ENCODE results near the gene SLC24A1. TPM values are rescaled to one million over a fixed set of nuclear protein-coding genes. Genes with fewer than 3 reads are reported as not detected.

SLC24A1 gene
- total RNA-seq, 1 donor from 2014 or later, result 7.4 TPM

DNA sequence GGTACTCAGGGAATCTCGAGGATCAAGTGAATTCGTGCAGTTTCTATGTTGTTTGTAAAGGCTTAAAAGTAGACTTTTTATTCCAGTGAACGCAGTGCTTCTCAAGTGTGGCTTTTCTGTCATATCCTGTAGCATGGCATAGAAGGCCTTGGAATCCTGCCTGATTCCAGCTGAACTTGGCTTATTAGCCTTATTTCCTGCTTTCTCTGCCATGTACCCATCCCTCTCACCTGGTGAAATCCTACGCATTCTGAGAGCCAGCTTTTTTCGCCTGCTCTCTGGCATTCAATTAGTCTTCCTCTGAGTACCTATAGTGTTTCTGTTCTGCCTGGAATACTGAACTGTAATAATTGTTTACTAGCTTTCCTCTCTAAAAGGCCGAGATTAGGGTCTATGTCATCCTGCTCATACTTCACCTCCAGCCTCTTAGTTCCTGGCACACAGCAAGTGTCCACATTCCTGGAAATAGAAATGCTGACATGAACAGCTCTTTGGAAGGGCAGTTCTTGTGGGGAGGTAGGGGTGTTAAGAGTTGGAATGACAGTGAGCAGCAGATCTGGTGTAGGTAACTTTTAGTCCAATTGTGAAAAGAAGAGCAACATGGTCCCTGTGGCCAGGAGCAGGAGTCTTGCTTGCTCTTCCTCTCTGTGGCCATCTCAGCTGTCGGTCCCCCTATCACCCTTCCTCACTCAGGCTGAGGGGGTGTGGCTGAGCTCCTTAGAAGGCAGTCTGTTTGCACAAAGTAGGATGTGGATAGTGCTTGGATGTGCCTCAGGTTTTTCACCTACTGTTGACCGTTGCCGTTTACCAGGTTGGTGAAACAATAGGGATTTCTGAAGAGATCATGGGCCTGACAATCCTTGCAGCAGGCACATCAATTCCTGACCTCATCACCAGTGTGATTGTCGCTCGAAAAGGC, 30.4 kb downstream of the SLC24A1 start:
- no peak for DNase-seq (ENCODE audit: low spot score)

DNA sequence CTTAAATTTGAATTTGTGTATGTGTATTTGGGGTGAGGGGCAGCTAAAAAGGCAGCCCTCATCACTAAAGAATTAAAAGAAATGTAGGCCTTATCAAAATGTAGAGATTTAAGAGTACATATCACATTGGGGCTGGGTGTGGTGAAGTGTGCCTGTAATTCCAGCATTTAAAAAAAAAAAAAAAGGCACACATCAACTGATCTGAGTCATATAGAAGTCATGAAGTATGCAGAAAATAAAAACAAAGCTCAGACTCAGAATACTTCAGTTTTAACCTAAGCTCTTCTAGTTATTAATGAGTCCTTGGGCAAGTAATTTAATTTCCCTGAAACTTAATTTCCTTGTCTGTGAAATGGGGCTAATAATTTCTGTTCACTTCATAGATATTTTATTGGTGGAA, 31.6 kb downstream of the SLC24A1 start:
- no peak for DNase-seq (ENCODE audit: low spot score)

DNA sequence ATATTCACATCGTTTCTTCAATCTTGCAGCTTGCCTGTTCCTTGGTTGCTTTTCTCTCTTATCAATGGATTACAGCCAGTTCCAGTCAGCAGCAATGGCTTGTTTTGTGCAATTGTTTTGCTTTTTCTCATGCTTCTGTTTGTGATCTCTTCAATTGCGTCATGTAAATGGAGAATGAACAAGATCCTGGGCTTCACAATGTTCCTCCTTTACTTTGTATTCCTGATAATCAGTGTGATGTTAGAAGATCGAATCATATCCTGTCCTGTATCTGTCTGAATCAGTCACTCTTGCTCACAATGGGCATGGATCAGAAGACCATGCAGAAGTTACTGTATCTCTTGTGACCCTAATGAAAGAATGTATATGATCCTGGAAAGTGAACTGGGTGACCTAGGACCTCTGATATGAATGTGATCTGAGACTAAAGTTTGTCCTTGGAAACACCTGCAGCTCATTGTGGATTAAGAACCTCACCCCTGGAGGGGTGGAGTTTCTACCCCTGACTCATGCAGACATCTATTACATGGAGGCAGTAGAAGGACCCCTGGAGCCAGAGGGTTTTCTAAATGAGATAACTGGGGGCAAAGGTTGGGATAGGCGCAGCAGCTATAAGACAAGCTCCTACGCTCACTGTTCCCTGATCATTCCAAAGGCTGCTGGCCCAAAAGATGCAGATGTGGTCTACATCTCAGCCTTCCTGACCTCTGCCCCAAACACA, 32.2 kb downstream of the SLC24A1 start:
- no peak for DNase-seq (ENCODE audit: low spot score)

DNA sequence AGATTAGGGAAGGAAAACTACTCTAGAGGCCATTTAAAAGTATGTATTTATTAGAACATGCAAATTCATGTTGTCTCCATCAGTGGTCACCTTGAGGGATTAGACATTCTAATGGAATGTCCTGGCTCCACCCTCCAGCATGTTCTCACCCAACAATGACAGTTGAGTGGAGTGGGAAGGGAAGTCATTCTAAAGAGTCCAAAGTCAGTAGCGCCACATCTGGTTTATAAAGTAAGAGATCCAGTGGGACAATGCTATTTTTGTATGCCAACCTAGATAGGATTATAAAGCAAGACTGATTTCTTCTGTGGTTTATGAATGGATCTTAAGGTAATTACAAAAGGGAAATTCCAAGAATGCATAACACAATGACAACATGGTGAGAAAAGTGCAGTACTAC, 33.3 kb downstream of the SLC24A1 start:
- no peak for DNase-seq (ENCODE audit: low spot score)

DNA sequence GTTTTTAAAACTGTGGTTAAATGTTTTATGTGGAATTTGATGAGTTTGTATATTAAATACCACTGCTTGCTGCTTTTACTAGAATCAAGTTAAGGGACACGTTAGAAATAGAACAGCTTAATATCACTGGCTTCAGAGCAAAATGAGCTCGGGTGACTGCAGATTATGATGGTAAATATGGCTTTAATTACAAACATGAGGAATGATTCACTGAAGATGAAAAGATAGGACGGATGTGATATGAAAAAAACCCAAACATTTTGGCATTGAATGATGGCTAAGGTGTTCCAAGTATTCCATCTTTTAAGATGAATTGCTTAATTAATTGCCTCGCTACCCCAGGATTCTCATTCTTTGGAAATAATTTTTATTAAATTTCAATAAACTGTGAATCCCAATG, 33.7 kb downstream of the SLC24A1 start:
- no peak for DNase-seq (ENCODE audit: low spot score)

DNA sequence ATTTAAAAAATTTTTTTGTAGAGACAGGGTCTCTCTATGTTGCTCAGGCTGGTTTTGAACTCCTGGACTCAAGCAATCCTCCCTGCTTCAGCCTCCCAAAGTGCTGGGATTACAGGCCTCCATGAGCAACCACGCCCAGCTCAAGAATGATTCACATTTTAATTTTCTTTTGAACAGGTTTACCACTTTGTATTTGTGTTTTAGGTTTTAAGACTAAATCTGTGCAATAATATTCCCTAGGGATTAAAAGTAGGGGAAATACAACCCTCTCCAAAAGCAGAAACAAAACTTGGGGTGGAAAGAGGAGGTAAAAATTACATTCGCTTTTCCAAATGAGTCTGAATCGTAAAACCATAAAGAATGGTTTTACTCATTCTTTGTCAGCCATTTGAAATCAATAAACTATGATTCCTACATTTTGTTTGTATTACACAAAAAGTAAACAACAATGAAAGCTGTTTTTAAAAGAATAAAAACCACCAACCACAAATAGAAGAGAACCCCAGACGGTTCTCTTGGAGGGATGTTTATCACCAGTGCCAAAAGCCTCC, 37.8 kb downstream of the SLC24A1 start:
- DNase-seq (ENCODE audit: low spot score), result no peak

DNA sequence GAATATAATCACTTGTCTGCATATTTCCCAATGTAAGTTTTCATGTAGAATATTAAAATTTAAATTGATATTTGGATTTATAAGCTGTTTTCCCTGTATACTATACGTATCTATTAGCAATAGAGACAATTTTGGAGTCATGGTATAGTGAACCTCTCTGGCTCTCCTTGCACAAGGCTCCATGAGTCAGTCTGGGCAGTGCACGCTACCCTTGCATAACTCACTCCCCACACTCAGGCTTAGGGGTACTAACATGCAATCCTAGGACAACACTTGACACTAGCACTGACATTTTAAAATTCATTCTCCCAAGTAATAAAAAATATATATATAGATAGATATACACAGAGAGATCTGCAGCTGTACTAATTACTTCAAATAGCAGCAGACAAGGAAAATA, 39.2 kb downstream of the SLC24A1 start:
- DNase-seq (ENCODE audit: low spot score), result no peak

DNA sequence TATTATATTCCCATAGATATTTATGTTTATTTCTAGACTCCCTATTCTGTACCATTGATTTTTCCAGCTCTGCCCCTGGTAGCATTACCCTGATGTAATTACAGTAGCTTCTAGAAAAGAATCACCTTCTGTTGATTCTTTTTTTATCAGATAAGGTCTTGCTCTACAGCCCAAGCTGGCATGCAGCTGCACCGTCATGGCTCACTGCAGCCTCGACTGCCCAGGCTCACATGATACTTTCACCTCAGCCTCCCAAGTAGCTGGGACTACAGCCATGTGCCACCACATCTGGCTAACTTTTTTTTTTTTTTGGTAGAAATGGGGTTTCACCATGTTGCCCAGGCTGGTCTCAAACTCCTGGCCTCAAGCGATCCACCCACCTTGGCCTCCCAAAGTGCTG, 41.8 kb downstream of the SLC24A1 start:
- no peak for DNase-seq (ENCODE audit: low spot score)

DNA sequence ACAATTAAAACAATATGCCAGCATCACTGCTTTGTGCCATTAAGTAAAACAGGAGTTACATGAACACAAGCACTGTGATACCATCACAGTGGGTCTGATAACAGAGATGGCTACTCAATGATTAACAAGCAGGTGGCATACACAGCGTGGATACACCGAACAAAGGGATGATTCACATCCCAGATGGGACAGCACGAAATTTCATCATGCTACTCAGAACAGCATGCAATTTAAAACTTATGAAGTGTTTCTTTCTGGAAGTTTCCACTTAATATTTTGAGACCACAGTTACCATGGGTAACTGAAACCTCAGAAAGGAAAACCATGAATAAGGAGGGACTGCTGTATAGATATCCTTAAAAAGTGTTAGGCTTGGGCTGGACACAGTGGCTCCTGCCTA, 44.5 kb downstream of the SLC24A1 start:
- no peak for DNase-seq (ENCODE audit: low spot score)

DNA sequence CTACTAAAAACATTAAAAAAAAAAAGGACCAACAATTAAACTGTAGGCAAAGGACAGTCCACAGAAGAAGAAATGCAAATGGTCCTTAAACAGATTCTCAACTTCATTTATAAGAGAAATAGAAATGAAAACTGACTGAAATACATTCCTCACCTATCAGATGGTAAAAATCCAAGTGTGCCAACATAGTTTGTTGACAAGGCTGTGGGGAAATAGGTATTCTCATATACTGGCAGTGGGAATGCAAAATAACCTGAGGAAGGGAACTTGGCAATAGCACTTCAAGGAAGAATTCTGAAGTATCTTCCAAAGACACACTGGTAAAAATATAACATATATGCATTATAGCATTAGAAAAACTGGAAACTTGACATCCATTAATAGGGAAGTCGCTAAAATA, 53.8 kb downstream of the SLC24A1 start:
- DNase-seq (ENCODE audit: low spot score), result no peak

DNA sequence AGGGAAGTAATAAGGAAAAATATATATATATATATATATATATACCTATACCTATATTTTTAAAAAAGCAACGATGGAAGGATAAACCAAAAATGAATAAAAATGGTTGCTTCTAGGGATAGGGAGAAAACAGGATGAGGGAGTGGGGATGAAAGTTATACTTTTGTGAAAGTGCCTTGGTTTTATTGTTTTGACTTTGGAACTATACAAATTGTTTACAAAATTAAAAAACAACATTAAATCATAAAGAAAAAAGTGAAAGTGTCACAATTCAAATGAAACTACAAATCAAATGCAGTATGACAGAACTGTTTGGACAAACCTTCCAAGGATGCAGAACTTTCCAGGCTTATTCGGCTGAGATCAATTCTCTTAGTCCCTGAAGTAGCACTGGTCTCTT, 54.4 kb downstream of the SLC24A1 start:
- DNase-seq (ENCODE audit: low spot score), result no peak

DNA sequence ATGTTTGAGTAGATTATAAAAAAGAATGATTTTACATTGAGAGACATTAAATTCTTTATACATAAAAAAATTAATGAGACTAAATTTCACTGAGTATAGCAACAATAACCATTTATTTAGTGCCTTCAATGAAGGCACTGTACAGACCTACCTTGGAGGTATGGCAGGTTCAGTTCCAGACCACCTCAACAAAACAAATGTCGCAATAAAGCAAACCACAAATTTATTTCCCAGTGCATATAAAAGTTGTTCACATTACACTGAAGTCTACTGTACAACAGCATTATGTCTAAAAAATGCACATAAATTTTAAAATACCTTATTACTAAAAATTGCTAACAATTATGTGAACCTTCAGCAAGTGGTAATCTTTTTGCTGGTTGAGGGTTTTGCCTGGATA, 58.8 kb downstream of the SLC24A1 start:
- no peak for DNase-seq (ENCODE audit: low spot score)

DNA sequence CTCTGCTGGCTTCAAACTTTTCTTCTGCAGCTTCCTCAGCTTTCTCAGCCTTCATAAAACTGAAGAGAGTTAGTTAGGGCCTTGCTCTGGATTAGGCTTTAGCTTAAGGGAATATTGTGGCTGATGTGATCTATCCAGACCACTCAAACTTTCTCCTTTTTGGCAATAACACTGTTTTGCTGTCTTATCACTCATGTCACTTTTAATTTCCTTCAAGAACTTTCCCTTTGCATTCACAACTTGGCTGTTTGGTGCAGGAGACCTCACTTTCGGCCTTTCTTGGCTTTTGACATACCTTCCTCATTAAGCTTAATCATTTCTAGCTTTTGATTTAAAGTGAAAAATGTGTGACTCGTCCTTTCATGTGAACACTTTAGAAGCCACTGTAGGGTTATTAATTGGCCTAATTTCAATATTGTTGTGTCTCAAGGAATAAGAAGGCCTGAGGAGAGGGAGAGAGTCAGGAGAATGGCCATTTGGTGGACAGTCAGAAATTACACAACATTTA, 60.7 kb downstream of the SLC24A1 start:
- DNase-seq (ENCODE audit: low spot score), result no peak

DNA sequence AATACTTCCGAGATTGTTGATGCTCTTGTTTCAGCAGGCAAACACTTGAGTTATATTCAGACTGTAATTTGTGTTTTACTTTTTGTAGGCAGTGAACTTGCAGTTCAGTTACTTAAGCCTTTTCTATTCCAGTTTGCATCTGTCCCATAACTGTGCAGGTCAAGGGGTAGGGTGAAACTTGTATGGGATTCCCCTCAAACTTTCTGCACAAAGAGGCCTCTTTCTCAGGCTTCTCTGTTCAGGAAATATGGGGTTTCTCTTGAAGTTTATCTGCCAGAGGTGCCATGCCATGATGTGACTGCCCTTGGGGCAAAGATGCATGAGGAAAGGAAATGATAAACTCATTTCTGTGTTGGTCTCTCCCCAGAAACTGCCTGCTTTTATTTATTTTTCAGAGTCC, 66.7 kb downstream of the SLC24A1 start:
- no peak for DNase-seq (ENCODE audit: low spot score)

DNA sequence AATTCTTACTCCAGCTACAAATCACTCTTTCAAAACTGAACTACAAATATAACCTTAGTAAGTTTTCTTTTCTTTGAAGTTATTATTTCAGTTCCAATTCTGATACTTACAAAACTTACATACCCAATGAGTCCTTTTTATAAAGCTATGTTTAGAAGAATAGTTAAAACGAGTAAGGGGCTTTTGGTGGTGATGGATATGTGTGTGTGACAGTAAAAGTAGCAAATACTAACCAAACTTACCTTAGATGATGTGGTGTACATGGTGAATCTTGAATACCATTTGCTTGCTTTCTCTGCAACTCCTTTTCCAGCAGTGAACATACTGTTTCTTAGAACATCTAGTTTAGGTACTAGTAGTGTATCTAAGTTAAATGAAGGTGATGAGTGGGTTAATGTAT, 68.4 kb downstream of the SLC24A1 start:
- DNase-seq (ENCODE audit: low spot score), result no peak

DNA sequence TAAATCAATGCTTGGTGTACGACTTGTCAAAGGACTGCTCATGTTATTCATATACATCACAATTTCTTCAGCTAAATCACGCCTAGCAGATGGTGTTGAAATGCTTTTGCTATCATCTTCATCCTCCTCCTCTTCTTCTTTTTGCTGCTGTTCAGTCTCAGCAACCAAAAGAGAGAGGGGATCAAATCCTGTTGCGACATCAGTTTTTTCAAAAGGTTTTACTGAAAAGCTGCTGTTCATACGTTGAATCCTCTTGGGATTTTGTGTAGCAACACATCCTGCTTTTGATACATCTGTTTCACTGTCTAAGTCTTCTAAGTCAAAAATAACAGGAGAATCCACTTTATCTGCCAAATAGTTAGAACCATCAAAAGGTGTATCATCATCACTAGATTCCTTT, 69.0 kb downstream of the SLC24A1 start:
- DNase-seq (ENCODE audit: low spot score), result no peak

DNA sequence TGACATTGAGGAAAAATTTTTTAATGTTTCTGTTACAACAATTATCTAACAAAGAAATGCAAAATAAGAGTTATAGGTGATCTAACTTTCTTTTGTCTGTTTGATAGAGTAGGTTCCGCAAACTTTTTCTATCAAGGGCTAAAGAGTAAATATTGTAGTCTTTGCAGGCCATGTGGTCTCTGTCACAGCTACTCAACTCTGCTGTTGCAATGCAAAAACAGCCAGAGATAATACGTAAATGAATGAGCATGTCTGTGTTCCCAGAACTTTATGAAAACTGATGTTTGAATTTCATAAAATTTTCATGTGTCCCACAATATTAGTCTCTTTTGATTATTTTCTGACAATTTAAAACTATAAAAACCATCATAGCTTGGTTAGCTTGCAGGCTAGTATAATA, 73.3 kb downstream of the SLC24A1 start:
- DNase-seq (ENCODE audit: low spot score), result no peak

Other genes with a start within 250 kb of the SLC24A1 start
- gene IGDCC3, start 243.9 kb upstream of the SLC24A1 start, total RNA-seq, result not detected
- 0.64 TPM for gene IGDCC4, start 199.0 kb upstream of the SLC24A1 start, total RNA-seq
- 36.7 TPM for gene DPP8, start 104.2 kb upstream of the SLC24A1 start, total RNA-seq
- 27.9 TPM for gene HACD3, start 91.5 kb upstream of the SLC24A1 start, total RNA-seq
- 21.9 TPM for gene INTS14, start 10.8 kb upstream of the SLC24A1 start, total RNA-seq
- 30.4 TPM for gene DENND4A, start 170.4 kb downstream of the SLC24A1 start, total RNA-seq
- 207 TPM for gene RAB11A, start 247.6 kb downstream of the SLC24A1 start, total RNA-seq